Upper lobe of left lung (tissue), 6 donors: Measurements from ENCODE around the gene FOXO3. TPM values are rescaled to one million over a fixed set of nuclear protein-coding genes. Genes with fewer than 3 reads are reported as not detected.
A peak's percentile ranks its signal among the peaks of the same experiment; 100 is the strongest.

Experiments used
- ATAC-seq, 2 donors: fragments of 200-7000 bp; cut with Tn5 transposase; one replicate each; pipeline ENCODE4 v1.9.1; 2022; ENCODE audit warnings: mild to moderate bottlenecking in 2 of 2, moderate library complexity in 2 of 2; ENCODE audit not compliant: low FRiP score in 2 of 2
- DNase-seq, 2 donors: peaks; one replicate each; pipeline ENCODE4 v3.0.0-alpha.2; 2019 to 2020
- H3K27ac ChIP-seq, 4 donors: fragments of 200-600 bp; sonication (generic); one replicate each; pipeline ENCODE4 v1.5.1; 2016 to 2019
- H3K27me3 ChIP-seq, 4 donors: fragments of 200-600 bp; sonication (generic); one replicate each; pipeline ENCODE4 v1.5.1; 2017 to 2019
- H3K36me3 ChIP-seq, 4 donors: fragments of 200-600 bp; sonication (generic); one replicate each; pipeline ENCODE4 v1.5.1; 2016 to 2019
- H3K4me1 ChIP-seq, 4 donors: fragments of 200-600 bp; sonication (generic); one replicate each; pipeline ENCODE4 v1.5.1; 2018 to 2019
- H3K4me3 ChIP-seq, 4 donors: fragments of 200-600 bp; sonication (generic); one replicate each; pipeline ENCODE4 v1.5.1; 2017 to 2019; ENCODE audit warnings: mild to moderate bottlenecking in 2 of 4, moderate library complexity in 1 of 4
- H3K9me3 ChIP-seq, 4 donors: fragments of 200-600 bp; sonication (generic); one replicate each; pipeline ENCODE4 v1.5.1; 2018 to 2019
- CTCF ChIP-seq, 6 experiments: fragments of 450-650 bp in 4 of 6; fragments of 200-600 bp in 2 of 6; sonication (generic) in 2 of 6; IDR thresholded peaks; one replicate each; pipeline ENCODE4 v1.5.1; 2016 to 2019; ENCODE audit warnings: antibody characterized with exemption in 6 of 6
- EP300 ChIP-seq, 4 donors: sonication (generic); formaldehyde crosslinking; IDR thresholded peaks; one replicate each; pipeline ENCODE4 v1.5.1; 2017; ENCODE audit warnings: antibody characterized with exemption in 4 of 4, control low read depth in 2 of 4
- POLR2A ChIP-seq, 4 donors: fragments of 450-650 bp; IDR thresholded peaks; one replicate each; pipeline ENCODE4 v1.5.1; 2016 to 2017; ENCODE audit warnings: antibody characterized with exemption in 4 of 4, mild to moderate bottlenecking in 2 of 4
- POLR2AphosphoS5 ChIP-seq, 2 donors: sonication (generic); formaldehyde crosslinking; IDR thresholded peaks; one replicate each; pipeline ENCODE4 v1.5.1; 2017; ENCODE audit warnings: antibody characterized with exemption in 2 of 2
- WGBS, 2 donors: methylation state at CpG; one replicate each; pipeline ENCODE4 v1.1.5; 2017 to 2018; 5-methylcytosine and 5-hydroxymethylcytosine counted together
- total RNA-seq, 6 donors: library from RNA; depleted of rRNA in 4 of 6; stranded (reverse); fragments of >200 nt in 4 of 6; gene quantifications; one replicate each; pipeline versions ENCODE4 v1.1.0 to v1.2.1, GENCODE V29; 2016 to 2021
- donor health status: DM: no; HTN: no; CAD: no; lungs with moderate emphysema.
- donor health status: DM: no; HTN: yes; CAD: no; lungs with severe emphysema.

Gene FOXO3
- total RNA-seq, 6 donors from 2014 or later: 52.6 to 101 (median 71.9) TPM

- Histone ChIP-seq H3K27ac (peak overlapping the region in 2 of 4 donors; percentile 15 to 55), H3K9me3 (no peaks in the 10 kb centered on the region), H3K4me3 (no peak overlapping the region), H3K36me3 (peaks cover 0 to 4% (median 0%) of the 10 kb centered on the region in 4 donors), H3K4me1 (peaks cover 48 to 67% (median 60%) of the 10 kb centered on the region in 4 donors), H3K27me3 (no peaks in the 10 kb centered on the region)
- DNase-seq: no peak
- TF ChIP-seq CTCF (IDR thresholded peaks at IDR 0.05) (no peak), POLR2AphosphoS5 (IDR thresholded peaks at IDR 0.05) (no peak), POLR2A (IDR thresholded peaks at IDR 0.05) (no peak), EP300 (IDR thresholded peaks at IDR 0.05) (no peak)
- no peak for ATAC-seq
- WGBS, 2 donors: 72 to 83% methylated on average over 3 of the region's 3 CpGs
Observed at GRCh38 chr6:108648191-108648590, 87.5 kb downstream of the FOXO3 start.

- 57 to 61% methylated on average over 1 of the region's 1 CpG for WGBS, 2 donors
- Histone ChIP-seq H3K4me3 (no peak overlapping the region), H3K36me3 (peaks cover 0 to 4% (median 0%) of the 10 kb centered on the region in 4 donors), H3K4me1 (peaks cover 60 to 76% (median 68%) of the 10 kb centered on the region in 4 donors), H3K27me3 (no peaks in the 10 kb centered on the region), H3K27ac (peak overlapping the region; percentile 47 to 84 (median 60)), H3K9me3 (no peaks in the 10 kb centered on the region)
- DNase-seq (no peak), ATAC-seq (no peak)
- TF ChIP-seq POLR2AphosphoS5 (IDR thresholded peaks at IDR 0.05) (no peak), POLR2A (IDR thresholded peaks at IDR 0.05) (no peak), CTCF (IDR thresholded peaks at IDR 0.05) (no peak), EP300 (IDR thresholded peaks at IDR 0.05) (no peak)
Observed at GRCh38 chr6:108650325-108650724, 89.6 kb downstream of the FOXO3 start.

- Histone ChIP-seq H3K27me3 (no peaks in the 10 kb centered on the region), H3K36me3 (peaks cover 0 to 4% (median 0%) of the 10 kb centered on the region in 4 donors), H3K9me3 (no peaks in the 10 kb centered on the region), H3K4me1 (peaks cover 64 to 81% (median 73%) of the 10 kb centered on the region in 4 donors), H3K27ac (peak overlapping the region; percentile 47 to 84 (median 68)), H3K4me3 (no peak overlapping the region)
- 52% methylated on average over 5 of the region's 5 CpGs for WGBS, 2 donors
- no peak for TF ChIP-seq CTCF (IDR thresholded peaks at IDR 0.05)
- TF ChIP-seq POLR2AphosphoS5 (IDR thresholded peaks at IDR 0.05): peak in 1 of 2 donors; percentile 36
- peak in 1 of 4 donors; percentile 4 for TF ChIP-seq EP300 (IDR thresholded peaks at IDR 0.05)
- ATAC-seq: peak in 1 of 2 donors; percentile 38
- no peak for DNase-seq
Observed at GRCh38 chr6:108650781-108651180, 90.1 kb downstream of the FOXO3 start.

- Histone ChIP-seq H3K9me3 (no peaks in the 10 kb centered on the region), H3K27ac (peak overlapping the region; percentile 47 to 84 (median 69)), H3K36me3 (peaks cover 0 to 4% (median 0%) of the 10 kb centered on the region in 4 donors), H3K27me3 (no peaks in the 10 kb centered on the region), H3K4me3 (no peak overlapping the region), H3K4me1 (peaks cover 68 to 85% (median 78%) of the 10 kb centered on the region in 4 donors)
- no peak for DNase-seq
- 71 to 75% methylated on average over 9 of the region's 9 CpGs for WGBS, 2 donors
- TF ChIP-seq POLR2AphosphoS5 (IDR thresholded peaks at IDR 0.05) (peak in 1 of 2 donors; percentile 13), EP300 (IDR thresholded peaks at IDR 0.05) (no peak)
- peak in 1 of 2 donors; percentile 58 for ATAC-seq
Observed at GRCh38 chr6:108651340-108652227, 90.9 kb downstream of the FOXO3 start.

- no peak for ATAC-seq
- H3K27ac ChIP-seq: peak overlapping the region; percentile 47 to 84 (median 69)
- H3K4me3 ChIP-seq: no peak overlapping the region
- H3K4me1 ChIP-seq: peaks cover 69 to 89% (median 82%) of the 10 kb centered on the region in 4 donors
- no peaks in the 10 kb centered on the region for H3K9me3 ChIP-seq
- peaks cover 0 to 4% (median 0%) of the 10 kb centered on the region in 4 donors for H3K36me3 ChIP-seq
- no peak for TF ChIP-seq EP300 (IDR thresholded peaks at IDR 0.05)
- TF ChIP-seq POLR2AphosphoS5 (IDR thresholded peaks at IDR 0.05): no peak
- TF ChIP-seq POLR2A (IDR thresholded peaks at IDR 0.05): no peak
- no peak for TF ChIP-seq CTCF (IDR thresholded peaks at IDR 0.05)
- no peaks in the 10 kb centered on the region for H3K27me3 ChIP-seq
- DNase-seq: no peak
Observed at GRCh38 chr6:108652375-108652774, 91.7 kb downstream of the FOXO3 start.
